ENCODE data around the gene PARP15. TPM values are rescaled to one million over a fixed set of nuclear protein-coding genes. Genes with fewer than 3 reads are reported as not detected.
A peak's percentile ranks its signal among the peaks of the same experiment; 100 is the strongest.

Gene PARP15
- total RNA-seq, 1 donor: 0.72 TPM

DNA sequence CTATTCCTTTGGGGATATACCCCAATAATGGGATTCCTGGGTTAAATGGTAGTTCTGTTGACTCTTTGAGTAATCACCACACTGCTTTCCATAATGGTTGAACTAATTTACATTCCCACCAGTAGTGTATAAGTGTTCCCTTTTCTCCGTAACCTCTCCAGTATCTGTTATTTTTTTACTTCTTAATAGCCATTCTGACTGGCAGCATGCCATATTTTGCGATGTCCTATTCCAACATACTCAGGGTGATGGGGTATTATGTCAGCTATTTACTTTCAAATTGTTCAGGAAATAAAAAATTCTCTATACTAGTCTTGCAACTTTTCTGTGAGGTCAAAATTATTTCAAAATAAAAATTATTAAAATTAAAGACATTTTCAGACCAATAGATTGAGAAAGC lies 94.1 kb downstream of the PARP15 start:
- DNase-seq (ENCODE audit: low read depth): no peak
- TF ChIP-seq, protein P1, sequence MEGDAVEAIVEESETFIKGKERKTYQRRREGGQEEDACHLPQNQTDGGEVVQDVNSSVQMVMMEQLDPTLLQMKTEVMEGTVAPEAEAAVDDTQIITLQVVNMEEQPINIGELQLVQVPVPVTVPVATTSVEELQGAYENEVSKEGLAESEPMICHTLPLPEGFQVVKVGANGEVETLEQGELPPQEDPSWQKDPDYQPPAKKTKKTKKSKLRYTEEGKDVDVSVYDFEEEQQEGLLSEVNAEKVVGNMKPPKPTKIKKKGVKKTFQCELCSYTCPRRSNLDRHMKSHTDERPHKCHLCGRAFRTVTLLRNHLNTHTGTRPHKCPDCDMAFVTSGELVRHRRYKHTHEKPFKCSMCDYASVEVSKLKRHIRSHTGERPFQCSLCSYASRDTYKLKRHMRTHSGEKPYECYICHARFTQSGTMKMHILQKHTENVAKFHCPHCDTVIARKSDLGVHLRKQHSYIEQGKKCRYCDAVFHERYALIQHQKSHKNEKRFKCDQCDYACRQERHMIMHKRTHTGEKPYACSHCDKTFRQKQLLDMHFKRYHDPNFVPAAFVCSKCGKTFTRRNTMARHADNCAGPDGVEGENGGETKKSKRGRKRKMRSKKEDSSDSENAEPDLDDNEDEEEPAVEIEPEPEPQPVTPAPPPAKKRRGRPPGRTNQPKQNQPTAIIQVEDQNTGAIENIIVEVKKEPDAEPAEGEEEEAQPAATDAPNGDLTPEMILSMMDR (IDR thresholded peaks at IDR 0.05; ENCODE audit: insufficient read depth, low read length): no peak
- no peak overlapping the region for H3K4me3 ChIP-seq (ENCODE audit: low read depth, low read length)

DNA sequence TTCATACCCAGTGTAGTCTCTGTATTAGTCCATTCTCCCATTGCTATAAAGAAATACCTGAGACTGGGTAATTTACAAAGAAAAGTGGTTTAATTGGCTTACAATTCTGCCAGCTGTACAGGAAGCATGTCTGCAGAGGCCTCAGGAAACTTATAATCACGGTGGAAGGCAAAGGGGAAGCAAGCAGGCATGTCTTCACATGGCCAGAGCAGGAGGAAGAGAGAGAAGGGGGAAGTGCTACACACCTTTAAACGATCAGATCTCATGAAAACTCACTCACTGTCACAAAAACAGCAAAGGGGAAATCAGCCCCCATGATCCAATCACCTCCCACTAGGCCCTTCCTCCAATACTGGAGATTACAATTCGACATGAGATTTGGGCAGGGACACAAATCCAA lies 96.9 kb downstream of the PARP15 start:
- H3K4me3 ChIP-seq (ENCODE audit: low read depth, low read length): no peak overlapping the region
- TF ChIP-seq, protein P1 (IDR thresholded peaks at IDR 0.05; ENCODE audit: insufficient read depth, low read length): no peak
- DNase-seq (ENCODE audit: low read depth): no peak

DNA sequence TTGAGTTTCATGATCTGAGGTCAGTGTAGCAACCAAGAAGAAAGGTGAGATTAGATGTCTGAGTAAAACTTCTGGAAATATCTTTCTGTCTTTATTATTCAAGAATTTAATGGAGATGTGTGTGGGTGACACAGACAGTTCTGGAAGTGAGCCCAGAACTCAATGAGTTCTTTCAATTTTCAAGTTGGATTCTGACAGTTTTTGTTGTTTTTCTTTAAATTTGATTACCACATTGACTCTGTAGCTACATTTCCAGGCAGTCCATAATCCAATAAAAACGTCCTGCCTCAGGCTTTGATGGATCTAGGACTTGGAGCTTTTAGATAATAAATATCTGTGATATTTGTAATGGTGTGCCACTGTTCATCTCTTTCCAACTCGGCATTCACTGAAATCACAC lies 99.3 kb downstream of the PARP15 start:
- H3K4me3 ChIP-seq (ENCODE audit: low read depth, low read length): no peak overlapping the region
- TF ChIP-seq, protein P1 (IDR thresholded peaks at IDR 0.05; ENCODE audit: insufficient read depth, low read length): no peak
- DNase-seq (ENCODE audit: low read depth): peak; percentile 25

DNA sequence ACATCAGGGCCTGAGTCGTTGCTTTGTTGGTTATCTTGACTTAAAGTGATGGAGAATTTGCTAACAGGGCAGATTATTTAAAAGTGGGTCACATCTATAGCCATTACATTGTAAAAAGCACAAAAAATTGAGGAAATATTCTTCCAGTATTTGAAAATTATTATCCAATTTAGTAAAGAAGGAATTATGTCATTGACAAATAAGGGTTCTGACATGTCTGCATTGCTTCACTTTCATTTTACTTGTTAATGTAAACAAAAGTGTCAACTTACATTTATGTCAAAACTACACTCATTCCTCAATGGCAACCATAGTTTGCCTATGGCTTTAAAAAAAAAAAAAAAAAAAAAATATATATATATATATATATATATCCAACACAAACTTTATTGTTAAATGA lies 99.8 kb downstream of the PARP15 start:
- TF ChIP-seq, protein P1 (IDR thresholded peaks at IDR 0.05; ENCODE audit: insufficient read depth, low read length): no peak
- H3K4me3 ChIP-seq (ENCODE audit: low read depth, low read length): no peak overlapping the region
- DNase-seq (ENCODE audit: low read depth): no peak

DNA sequence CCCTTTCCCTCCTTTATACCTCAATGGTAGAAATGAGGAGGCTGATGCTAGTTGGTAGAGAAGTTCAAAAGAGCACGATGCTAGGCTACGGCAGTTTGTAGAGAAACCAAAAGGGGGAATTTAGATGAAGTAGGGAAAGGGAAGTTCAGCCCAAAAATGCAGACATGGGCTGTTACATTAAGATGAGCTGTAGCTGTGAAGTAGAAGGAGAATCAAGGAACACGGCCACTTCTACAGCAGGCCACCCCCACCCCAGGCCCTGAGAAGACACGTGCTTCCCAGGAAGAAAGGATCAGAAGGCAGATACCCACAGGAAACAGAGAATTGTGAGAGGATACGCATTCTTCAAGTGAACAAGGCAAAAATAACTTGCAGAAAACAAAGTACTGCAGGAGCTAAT lies 101.1 kb downstream of the PARP15 start:
- TF ChIP-seq, protein P1 (IDR thresholded peaks at IDR 0.05; ENCODE audit: insufficient read depth, low read length): no peak
- DNase-seq (ENCODE audit: low read depth): no peak
- H3K4me3 ChIP-seq (ENCODE audit: low read depth, low read length): no peak overlapping the region

DNA sequence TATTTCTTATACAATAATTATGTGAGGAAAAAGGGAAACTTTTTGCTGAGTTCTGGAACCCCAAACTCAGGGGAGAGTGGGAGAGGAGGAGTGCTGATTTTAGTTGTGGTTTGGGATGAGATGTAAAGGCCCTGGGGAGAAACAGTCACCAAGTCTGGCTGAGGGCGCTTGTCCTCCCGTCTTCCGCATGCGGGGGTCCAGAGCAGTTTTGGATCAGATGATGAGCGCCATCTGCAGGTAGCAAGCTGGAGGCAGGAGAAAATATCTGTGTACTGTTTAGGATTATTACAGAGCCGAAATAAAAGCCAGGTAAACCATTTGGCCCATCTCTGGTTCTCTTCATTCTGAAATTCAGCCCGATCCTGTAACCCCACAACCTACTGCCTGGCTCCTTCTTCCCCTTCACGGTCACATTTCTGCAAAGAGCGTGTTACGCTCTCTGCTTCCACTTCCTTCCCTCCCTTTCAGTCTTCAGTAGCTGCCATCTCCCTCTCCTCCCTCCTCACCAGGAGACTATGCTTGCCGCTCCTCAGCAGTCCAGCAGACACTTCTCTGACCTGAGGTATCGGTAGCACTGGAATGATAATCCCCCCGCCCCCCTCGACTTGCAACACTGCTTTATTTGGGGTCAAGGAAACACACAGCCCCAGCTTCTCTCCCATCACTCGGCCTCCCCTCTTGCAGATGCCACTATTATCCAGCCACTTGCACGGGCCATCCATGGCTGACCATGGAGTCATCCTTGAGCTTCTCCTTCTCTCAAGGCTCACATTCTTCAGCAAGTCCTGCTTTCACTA lies 101.8 kb downstream of the PARP15 start:
- TF ChIP-seq, protein P1 (IDR thresholded peaks at IDR 0.05; ENCODE audit: insufficient read depth, low read length): peak; percentile 91
- peak overlapping the region; percentile 81 for H3K4me3 ChIP-seq (ENCODE audit: low read depth, low read length)
- DNase-seq (ENCODE audit: low read depth): peak; percentile 82

Measured in fibroblast of the aortic adventitia (primary cell).